ENCODE measurements around the gene TGFBR3.

DNA sequence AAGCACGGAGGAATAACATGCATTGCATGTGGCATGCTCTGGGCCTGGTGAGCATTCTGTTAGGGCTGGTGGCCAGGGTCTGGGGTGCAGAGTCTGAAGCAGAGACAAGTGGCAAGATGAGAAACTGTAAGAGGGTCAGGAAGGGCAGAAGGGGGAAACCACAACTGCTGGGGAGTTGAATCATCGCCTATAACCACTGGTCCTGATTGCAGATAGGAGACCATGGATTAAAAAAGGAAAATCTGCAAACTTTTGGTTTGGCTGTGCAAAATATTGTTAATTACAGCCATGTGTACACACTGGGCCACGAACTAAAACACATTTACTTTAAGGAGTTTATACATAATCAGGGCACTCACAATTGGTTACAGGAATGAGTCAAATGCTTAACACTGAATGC, 76.6 kb downstream of the TGFBR3 start:
- no peak for TF ChIP-seq POLR2AphosphoS5 (IDR thresholded peaks at IDR 0.05; ENCODE audit: low read depth, low read length)
- TF ChIP-seq POLR2A (IDR thresholded peaks at IDR 0.05; ENCODE audit: low read depth, low read length), result no peak
- no peak for TF ChIP-seq TAF1 (IDR thresholded peaks at IDR 0.05; ENCODE audit: borderline replicate concordance, low read depth, low read length)
